ENCODE data around the gene SHLD1.

- TF ChIP-seq CTCF (IDR thresholded peaks at IDR 0.05) = no peak
- no peak for TF ChIP-seq POLR2A (IDR thresholded peaks at IDR 0.05)
These were observed 85.7 kb downstream of the SHLD1 start for GRCh38 chr20:5835871-5836270.
